Nephron (organoid): ENCODE results near the gene CFL1.
"Not testable (repeated sequence)": the region's sequence is repeated elsewhere in the genome, so short reads cannot be mapped to it uniquely, and the experiment has no call there.

Experiments used
- H3K27ac Mint-ChIP-seq, 3 experiments: 2 replicates each; pipeline ENCODE4 v1.8.0; 2020; ENCODE audit warnings: mixed read lengths in 3 of 3, mild to moderate bottlenecking in 2 of 3, moderate library complexity in 1 of 3
- H3K27me3 Mint-ChIP-seq: 2 replicates; pipeline ENCODE4 v1.8.0; 2021; ENCODE audit warnings: low read depth, mild to moderate bottlenecking, moderate library complexity, mixed read lengths
- H3K36me3 Mint-ChIP-seq: 2 replicates; pipeline ENCODE4 v1.8.0; 2020; ENCODE audit warnings: low read depth, mixed read lengths
- H3K4me1 Mint-ChIP-seq: 2 replicates; pipeline ENCODE4 v1.8.0; 2020; ENCODE audit warnings: mixed read lengths
- H3K4me3 Mint-ChIP-seq, 3 experiments: 2 replicates each; pipeline ENCODE4 v1.8.0; 2020; ENCODE audit warnings: mild to moderate bottlenecking in 3 of 3, mixed read lengths in 3 of 3, moderate library complexity in 2 of 3
- H3K9me3 Mint-ChIP-seq: 2 replicates; pipeline ENCODE4 v1.8.0; 2020; ENCODE audit warnings: mixed read lengths
- TF ChIP-seq, protein P1 (sequence below), 3 experiments: fragments of 200-600 bp; sonication (generic); IDR thresholded peaks; one replicate each; pipeline ENCODE4 v1.5.0; 2021; ENCODE audit warnings: antibody characterized with exemption in 3 of 3; ENCODE audit not compliant: unreplicated experiment in 3 of 3

Gene CFL1

GRCh38 chr11:65849366-65849765 lies 8.6 kb downstream of the CFL1 start:
- Mint-ChIP-seq H3K9me3 (no peaks in the 10 kb centered on the region), H3K36me3 (peaks cover 23% of the 10 kb centered on the region), H3K4me1 (no peaks in the 10 kb centered on the region), H3K4me3 (no peak overlapping the region), H3K27me3 (no peaks in the 10 kb centered on the region), H3K27ac (no peak overlapping the region)
- TF ChIP-seq, protein P1, sequence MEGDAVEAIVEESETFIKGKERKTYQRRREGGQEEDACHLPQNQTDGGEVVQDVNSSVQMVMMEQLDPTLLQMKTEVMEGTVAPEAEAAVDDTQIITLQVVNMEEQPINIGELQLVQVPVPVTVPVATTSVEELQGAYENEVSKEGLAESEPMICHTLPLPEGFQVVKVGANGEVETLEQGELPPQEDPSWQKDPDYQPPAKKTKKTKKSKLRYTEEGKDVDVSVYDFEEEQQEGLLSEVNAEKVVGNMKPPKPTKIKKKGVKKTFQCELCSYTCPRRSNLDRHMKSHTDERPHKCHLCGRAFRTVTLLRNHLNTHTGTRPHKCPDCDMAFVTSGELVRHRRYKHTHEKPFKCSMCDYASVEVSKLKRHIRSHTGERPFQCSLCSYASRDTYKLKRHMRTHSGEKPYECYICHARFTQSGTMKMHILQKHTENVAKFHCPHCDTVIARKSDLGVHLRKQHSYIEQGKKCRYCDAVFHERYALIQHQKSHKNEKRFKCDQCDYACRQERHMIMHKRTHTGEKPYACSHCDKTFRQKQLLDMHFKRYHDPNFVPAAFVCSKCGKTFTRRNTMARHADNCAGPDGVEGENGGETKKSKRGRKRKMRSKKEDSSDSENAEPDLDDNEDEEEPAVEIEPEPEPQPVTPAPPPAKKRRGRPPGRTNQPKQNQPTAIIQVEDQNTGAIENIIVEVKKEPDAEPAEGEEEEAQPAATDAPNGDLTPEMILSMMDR (IDR thresholded peaks at IDR 0.05; ENCODE audit: unreplicated experiment in 3 of 3): no peak

DNA sequence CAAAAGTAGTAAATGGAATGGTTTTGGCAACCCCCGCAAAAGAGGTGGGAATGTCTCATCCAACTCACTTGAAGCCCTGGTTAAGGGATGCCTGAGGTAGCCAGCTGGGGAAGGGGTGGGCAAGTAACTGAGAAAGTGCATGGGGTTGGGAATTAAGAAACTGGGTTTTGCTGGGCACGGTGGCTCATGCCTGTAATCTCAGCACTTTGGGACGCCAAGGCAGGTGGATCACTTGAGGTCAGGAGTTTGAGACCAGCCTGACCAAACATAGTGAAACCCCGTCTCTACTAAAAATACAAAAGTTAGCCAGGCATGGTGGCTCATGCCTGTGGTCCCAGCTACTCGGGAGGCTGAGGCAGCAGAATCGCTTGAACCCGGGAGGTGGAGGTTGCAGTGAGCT lies 9.3 kb downstream of the CFL1 start:
- H3K4me1 Mint-ChIP-seq, H3K4me3 Mint-ChIP-seq, H3K27ac Mint-ChIP-seq, H3K27me3 Mint-ChIP-seq, H3K9me3 Mint-ChIP-seq: not testable (repeated sequence)
- H3K36me3 Mint-ChIP-seq: peaks cover 16% of the 10 kb centered on the region

- Mint-ChIP-seq H3K27ac (no peak overlapping the region), H3K9me3 (no peaks in the 10 kb centered on the region), H3K27me3 (no peaks in the 10 kb centered on the region), H3K36me3 (peaks cover 10% of the 10 kb centered on the region), H3K4me3 (no peak overlapping the region), H3K4me1 (no peaks in the 10 kb centered on the region)
- TF ChIP-seq, protein P1 (IDR thresholded peaks at IDR 0.05; ENCODE audit: unreplicated experiment in 3 of 3): no peak
Observed at GRCh38 chr11:65847746-65848145, 10.2 kb downstream of the CFL1 start.

- H3K27ac Mint-ChIP-seq: no peak overlapping the region
- TF ChIP-seq, protein P1 (IDR thresholded peaks at IDR 0.05; ENCODE audit: unreplicated experiment in 3 of 3): no peak
- no peaks in the 10 kb centered on the region for H3K36me3 Mint-ChIP-seq
- H3K27me3 Mint-ChIP-seq: no peaks in the 10 kb centered on the region
- no peak overlapping the region for H3K4me3 Mint-ChIP-seq
- no peaks in the 10 kb centered on the region for H3K4me1 Mint-ChIP-seq
- H3K9me3 Mint-ChIP-seq: no peaks in the 10 kb centered on the region
Observed at GRCh38 chr11:65844231-65844872, 13.6 kb downstream of the CFL1 start.

DNA sequence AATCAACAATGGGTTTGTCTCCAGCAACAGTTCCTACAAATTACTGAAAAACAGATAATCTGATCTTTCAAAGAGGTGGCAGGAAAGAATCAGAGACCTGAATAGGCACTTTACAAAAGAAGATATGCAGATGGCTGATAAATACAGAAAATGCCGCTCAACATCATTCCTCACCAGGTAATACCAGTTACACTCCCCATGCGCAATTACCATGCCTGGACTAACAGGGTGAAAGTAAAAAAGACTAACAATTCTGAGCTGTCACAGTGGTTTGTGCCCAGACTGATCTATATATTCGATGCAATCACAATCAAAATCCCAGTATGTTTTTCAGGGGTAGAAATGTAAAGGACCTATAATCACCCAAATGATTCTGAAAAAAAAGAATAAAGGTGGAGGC lies 14.2 kb downstream of the CFL1 start:
- Mint-ChIP-seq H3K27me3 (no peaks in the 10 kb centered on the region), H3K36me3 (no peaks in the 10 kb centered on the region), H3K4me1 (no peaks in the 10 kb centered on the region), H3K27ac (no peak overlapping the region), H3K4me3 (no peak overlapping the region), H3K9me3 (no peaks in the 10 kb centered on the region)
- TF ChIP-seq, protein P1 (IDR thresholded peaks at IDR 0.05; ENCODE audit: unreplicated experiment in 3 of 3): no peak

- no peaks in the 10 kb centered on the region for H3K9me3 Mint-ChIP-seq
- H3K27me3 Mint-ChIP-seq: no peaks in the 10 kb centered on the region
- no peak overlapping the region for H3K4me3 Mint-ChIP-seq
- TF ChIP-seq, protein P1 (IDR thresholded peaks at IDR 0.05; ENCODE audit: unreplicated experiment in 3 of 3): no peak
- no peaks in the 10 kb centered on the region for H3K36me3 Mint-ChIP-seq
- H3K4me1 Mint-ChIP-seq: no peaks in the 10 kb centered on the region
- no peak overlapping the region for H3K27ac Mint-ChIP-seq
Observed at GRCh38 chr11:65842144-65842543, 15.8 kb downstream of the CFL1 start.
